Body of pancreas (tissue), 4 donors: ENCODE data around the gene PHOX2B.
"Not testable (repeated sequence)": the region's sequence is repeated elsewhere in the genome, so short reads cannot be mapped to it uniquely, and the experiment has no call there.

ENCODE experiments used
- CTCF ChIP-seq, 7 experiments: fragments of 450-650 bp in 4 of 7; fragments of 200-600 bp in 3 of 7; sonication (generic) in 3 of 7; IDR thresholded peaks; one replicate each; pipeline ENCODE4 v1.5.1; 2016 to 2019; ENCODE audit warnings: antibody characterized with exemption in 7 of 7
- POLR2A ChIP-seq, 3 donors: fragments of 450-650 bp; IDR thresholded peaks; one replicate each; pipeline ENCODE4 v1.6.1; 2016; ENCODE audit warnings: antibody characterized with exemption in 3 of 3, mild to moderate bottlenecking in 2 of 3

- TF ChIP-seq CTCF, POLR2A (IDR thresholded peaks at IDR 0.05): not testable (repeated sequence)
Measured at GRCh38 chr4:41711654-41712053, 36.9 kb downstream of the PHOX2B start.
